Measurements from ENCODE around the gene STXBP5.
"Not testable (repeated sequence)": the region's sequence is repeated elsewhere in the genome, so short reads cannot be mapped to it uniquely, and the experiment has no call there.

The STXBP5 gene

DNA sequence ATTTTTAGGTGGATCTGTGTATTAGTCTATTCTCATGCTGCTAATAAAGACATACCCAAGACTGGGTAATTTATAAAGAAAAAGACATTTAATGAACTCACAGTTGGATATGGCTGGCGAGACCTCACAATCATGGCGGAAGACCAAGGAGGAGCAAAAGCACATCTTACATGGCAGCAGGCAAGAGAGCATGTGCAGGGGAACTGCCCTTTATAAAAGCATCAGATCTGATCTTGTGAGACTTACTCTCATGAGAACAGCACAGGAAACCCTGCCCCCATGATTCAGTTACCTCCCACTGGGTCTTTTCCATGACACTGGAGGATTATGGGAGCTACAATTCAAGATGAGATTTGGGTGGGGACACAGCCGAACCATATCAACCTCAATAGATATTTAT, 176.6 kb downstream of the STXBP5 start:
- not testable (repeated sequence) for DNase-seq (ENCODE audit: low read depth in 2 of 2)

GRCh38 chr6:147381712-147382111, 177.5 kb downstream of the STXBP5 start:
- no peak for DNase-seq (ENCODE audit: low read depth in 2 of 2)

DNA sequence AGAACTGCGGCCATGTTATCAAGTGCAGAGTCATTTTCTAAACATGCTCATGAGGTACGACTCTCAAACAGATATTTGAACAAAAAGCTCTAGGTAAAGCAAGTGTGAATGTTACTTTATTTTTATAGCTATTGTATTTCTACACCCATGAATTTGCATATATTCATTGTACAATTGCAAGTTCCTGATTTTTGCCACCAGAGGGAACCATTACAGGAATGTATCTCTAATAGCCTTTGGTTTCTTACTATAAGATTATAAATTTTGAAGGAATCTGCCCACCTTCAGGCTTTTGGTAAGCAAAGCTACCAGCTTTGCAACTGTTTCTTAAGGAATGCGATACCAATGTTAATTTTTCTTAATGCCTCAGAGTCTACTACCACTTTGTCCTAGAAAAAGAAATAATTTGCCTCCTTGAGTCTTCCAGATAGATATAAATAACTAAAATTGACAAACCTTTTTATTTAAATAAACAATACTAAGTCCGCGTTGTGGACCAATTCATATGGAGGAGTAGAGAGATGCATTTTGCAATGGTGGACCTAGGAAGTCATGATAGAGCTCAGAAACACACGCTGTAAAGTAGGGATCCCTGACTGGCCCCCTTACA, 178.8 kb downstream of the STXBP5 start:
- no peak for DNase-seq (ENCODE audit: low read depth in 2 of 2)

- DNase-seq (ENCODE audit: low read depth in 2 of 2): no peak
Observed at GRCh38 chr6:147384029-147384428, 179.8 kb downstream of the STXBP5 start.

GRCh38 chr6:147384737-147385710, 180.8 kb downstream of the STXBP5 start:
- DNase-seq (ENCODE audit: low read depth in 2 of 2): no peak

DNA sequence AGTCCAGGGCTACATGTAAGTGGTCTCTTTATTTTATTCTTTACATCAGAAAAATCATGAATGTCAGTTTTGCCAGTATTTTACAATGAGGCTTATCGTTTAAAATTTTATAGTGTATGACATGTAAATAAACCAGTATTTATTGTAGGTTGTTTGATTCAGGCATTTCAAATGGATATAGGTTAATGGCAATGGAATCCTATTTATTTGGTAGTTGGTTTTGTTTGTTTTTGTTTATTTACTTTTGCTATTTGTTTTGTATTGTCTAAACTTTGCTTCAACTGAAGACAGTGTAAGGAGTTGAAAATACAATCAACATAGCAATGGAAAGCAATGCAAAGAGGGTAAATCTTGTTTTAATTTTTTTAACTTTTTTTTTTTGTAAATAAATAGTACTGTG, 185.2 kb downstream of the STXBP5 start:
- DNase-seq (ENCODE audit: low read depth in 2 of 2): no peak

GRCh38 chr6:147390909-147391536, 186.8 kb downstream of the STXBP5 start:
- no peak for DNase-seq (ENCODE audit: low read depth in 2 of 2)

DNA sequence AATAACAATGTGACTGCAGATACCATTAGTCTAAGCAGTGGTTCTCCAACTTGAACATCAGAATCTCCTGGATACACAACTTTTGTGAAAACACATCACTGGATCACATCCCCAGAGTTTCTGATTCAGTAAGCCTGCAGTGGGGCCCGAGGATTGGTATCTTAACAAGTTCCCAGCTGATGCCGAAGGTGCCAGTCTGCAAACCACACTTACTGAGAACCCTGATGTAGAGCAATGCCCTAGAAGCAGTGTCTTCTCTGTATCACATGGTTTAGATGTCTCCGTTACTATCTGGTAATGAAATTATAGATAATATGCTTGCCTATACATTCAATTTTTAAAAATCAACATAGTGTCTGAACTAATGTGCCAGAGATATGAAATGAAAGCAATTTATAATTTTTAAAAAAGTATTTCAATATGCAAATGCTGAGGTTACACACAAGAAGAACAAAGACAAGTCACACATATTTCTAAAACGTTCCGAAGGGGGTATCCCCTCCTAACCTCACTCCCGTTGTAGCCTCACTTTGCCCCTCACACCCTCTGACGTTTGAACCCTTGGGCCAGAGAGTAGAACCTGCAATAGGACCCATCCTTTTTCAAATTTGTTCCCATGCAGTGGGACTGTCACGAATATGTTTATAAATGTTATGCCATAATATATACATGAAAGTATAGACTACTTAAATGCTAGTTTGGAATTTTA, 188.9 kb downstream of the STXBP5 start:
- no peak for DNase-seq (ENCODE audit: low read depth in 2 of 2)

DNA sequence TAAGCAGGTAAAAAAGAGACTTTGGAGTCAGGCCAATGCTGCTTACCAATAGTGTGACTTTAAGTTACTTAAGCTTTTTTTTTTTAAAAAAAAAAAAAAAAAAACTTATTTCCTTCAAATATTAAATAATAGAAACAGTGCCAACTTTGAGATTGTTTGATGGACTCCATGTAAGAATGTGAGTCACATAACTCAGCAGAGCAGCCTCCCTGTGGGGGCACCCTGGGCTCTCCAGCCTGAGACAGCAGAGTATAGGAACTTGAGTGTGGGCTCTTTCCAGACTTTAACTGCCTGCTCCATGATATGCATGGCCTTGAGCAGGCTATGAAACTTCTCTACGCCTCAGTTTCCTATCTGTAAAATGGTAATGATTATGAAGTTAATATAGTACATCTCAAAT, 190.9 kb downstream of the STXBP5 start:
- DNase-seq (ENCODE audit: low read depth in 2 of 2): no peak

DNA sequence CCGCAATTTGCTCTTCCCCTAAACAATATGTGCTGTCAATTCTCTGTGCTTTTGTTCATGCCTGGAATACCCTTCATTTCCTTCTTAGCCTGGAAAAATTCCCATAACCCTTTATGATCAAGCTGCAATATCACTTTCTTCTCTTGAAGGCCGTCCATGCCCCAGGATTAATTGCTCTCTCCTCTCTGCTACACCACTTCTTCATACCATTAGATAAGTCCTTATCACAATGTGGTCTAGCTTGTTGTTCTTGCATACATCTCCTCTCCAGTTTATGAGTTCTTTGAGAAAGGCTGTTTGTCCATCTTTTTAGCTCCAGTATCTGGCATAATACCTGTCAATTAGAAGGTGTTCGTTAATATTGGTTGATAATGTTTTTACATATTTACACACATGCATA, 193.1 kb downstream of the STXBP5 start:
- DNase-seq (ENCODE audit: low read depth in 2 of 2): no peak

- DNase-seq (ENCODE audit: low read depth in 2 of 2): no peak
Observed at GRCh38 chr6:147400968-147401367, 196.8 kb downstream of the STXBP5 start.

DNA sequence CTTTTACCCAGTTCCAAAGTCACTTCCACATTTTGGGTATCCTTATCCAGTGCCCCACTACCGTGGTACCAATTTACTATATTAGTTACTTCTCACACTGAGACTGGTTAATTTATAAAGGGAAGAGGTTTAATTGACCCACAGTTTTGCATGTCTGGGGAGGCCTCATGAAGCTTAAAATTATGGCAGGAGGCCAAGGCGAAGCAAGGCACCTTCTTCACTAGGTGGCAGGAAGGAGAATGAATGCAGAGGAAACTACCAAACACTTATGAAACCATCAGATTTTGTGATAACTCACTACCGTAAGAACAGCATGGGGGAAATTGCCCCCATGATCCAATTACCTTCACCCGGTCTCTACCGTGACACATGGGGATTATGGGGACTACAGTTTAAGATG, 197.6 kb downstream of the STXBP5 start:
- no peak for DNase-seq (ENCODE audit: low read depth in 2 of 2)

DNA sequence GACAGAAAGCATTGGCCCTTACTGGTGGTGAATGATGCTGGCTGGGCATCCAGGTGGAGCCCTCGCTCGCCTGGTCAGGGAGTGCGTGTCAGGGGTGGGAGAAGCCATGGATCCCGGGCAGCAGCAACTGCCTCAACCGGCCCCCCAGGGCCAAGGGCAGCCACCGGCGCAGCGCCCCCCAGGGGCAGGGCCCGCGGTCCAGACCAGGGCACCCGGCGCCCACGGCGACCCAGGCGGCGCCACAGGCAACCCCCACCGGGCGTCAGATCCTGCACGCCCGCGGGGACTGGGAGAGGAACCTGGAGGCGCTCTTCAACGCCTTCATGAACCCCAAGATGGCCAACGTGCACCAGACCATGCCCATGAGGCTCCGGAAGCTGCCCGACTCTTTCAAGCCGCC, 202.6 kb downstream of the STXBP5 start:
- no peak for DNase-seq (ENCODE audit: low read depth in 2 of 2)

DNA sequence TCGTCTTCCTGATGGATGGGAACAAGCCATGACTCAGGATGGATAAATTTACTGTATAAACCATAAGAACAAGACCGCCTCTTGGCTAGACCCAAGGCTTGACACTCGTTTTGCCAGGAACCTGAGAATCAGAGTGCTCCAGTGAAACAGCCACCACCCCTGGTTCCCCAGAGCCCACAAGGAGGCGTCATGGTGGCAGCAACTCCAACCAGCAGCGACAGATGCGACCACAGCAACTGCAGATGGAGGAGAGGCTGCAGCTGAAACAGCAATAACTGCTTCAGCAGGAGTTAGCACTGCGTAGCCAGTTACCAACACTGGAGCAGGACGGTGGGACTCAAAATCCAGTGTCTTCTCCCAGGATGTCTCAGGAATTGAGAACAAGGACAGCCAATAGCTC, 203.4 kb downstream of the STXBP5 start:
- DNase-seq (ENCODE audit: low read depth in 2 of 2): no peak

- DNase-seq (ENCODE audit: low read depth in 2 of 2): no peak
Observed at GRCh38 chr6:147416622-147417021, 212.4 kb downstream of the STXBP5 start.

- DNase-seq (ENCODE audit: low read depth in 2 of 2): no peak
Observed at GRCh38 chr6:147417954-147418353, 213.7 kb downstream of the STXBP5 start.

GRCh38 chr6:147418523-147418922, 214.3 kb downstream of the STXBP5 start:
- DNase-seq (ENCODE audit: low read depth in 2 of 2): no peak

DNA sequence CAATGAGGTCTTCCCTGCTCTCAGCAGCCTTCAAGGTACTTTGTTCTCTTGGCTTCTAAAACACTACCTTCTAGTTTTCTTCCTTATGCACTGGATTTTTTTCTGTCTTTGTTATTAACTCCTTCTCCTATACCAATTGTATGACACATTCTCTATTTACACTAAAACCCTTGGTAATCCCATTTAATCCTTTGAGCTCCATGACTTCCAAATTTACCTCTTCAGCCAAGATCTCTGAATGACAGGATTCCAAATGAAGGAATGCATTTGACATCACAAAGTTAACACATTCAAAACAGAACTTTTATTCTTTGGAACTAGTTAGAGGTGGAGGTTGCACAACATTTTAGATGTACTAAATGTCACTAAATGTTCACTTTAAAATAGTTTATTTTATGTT, 217.7 kb downstream of the STXBP5 start:
- no peak for DNase-seq (ENCODE audit: low read depth in 2 of 2)

- no peak for DNase-seq (ENCODE audit: low read depth in 2 of 2)
Observed at GRCh38 chr6:147423111-147423510, 218.9 kb downstream of the STXBP5 start.

- DNase-seq (ENCODE audit: low read depth in 2 of 2): no peak
Observed at GRCh38 chr6:147429794-147430193, 225.6 kb downstream of the STXBP5 start.

DNA sequence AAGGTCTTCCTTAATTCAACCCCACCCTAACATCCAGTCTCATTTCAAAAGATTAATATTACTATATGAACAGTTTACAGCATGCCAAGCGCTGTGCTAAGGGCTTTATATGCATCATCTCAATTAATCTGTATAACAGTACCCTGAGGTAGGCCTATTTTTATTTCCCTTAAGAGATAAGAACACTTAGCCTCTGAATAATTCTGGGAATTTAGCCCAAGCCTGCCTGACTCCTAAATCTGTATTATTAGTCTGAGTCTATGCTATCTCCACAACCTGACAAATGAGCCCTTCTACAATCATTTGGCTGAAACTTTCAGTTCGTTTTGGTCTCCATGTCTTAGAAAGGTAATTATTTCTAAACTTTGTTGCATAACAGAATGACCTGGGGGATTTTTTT, 226.6 kb downstream of the STXBP5 start:
- DNase-seq (ENCODE audit: low read depth in 2 of 2): no peak

GRCh38 chr6:147434076-147434475, 229.9 kb downstream of the STXBP5 start:
- DNase-seq (ENCODE audit: low read depth in 2 of 2): no peak

Measured in stimulated activated CD8-positive, alpha-beta memory T cell treated with anti-CD3 and anti-CD28 coated beads, Interleukin-15, amount 100 ng/mL, for 48 hours (primary cell).